C4-2B (cell line): ENCODE measurements around the gene EHD1.

ENCODE experiments used
- CTCF ChIP-seq: fragments of 450-650 bp; conservative IDR thresholded peaks from 2 replicates; pipeline ENCODE4 v1.5.1; 2017; ENCODE audit warnings: mild to moderate bottlenecking
- ZFX ChIP-seq: fragments of 450-650 bp; IDR thresholded peaks from 2 replicates; pipeline ENCODE4 v1.6.1; 2017

GRCh38 chr11:64854157-64854533 is 24.3 kb downstream of the EHD1 start:
- TF ChIP-seq CTCF, result no peak
- no peak for TF ChIP-seq ZFX
